K562 (cell line): ENCODE data around the gene PRODH2. TPM values are rescaled to one million over a fixed set of nuclear protein-coding genes. Genes with fewer than 3 reads are reported as not detected.

Experiments
- MITF ChIP-seq: IDR thresholded peaks from 2 replicates; pipeline ENCODE4 v1.6.1; 2014; ENCODE audit warnings: antibody characterized with exemption
- NR2C2 ChIP-seq, 2 experiments: fragments of 200-800 bp in 1 of 2; sonication (Bioruptor generic) in 1 of 2; sonication (generic) in 1 of 2; formaldehyde crosslinking in 1 of 2; IDR thresholded peaks; 2 replicates each; pipeline versions ENCODE4 v1.6.1 to v1.8.0; 2016 to 2022; ENCODE audit warnings: mild to moderate bottlenecking in 1 of 2, missing compliant biosample characterization in 1 of 2, missing genetic modification characterization in 1 of 2, missing genetic modification reagents in 1 of 2
- polyA plus RNA-seq, 8 experiments: library from polyadenylated mRNA; depleted of rRNA in 4 of 8; stranded (reverse) in 5 of 8; unstranded in 3 of 8; fragments of >200 nt; fragmentation: Nextera tagmentation in 2 of 8; fragmentation: Illumina TruSeq in 1 of 8; extraction: Ambion mirVana in 2 of 8; extraction: Trizol in 1 of 8; gene quantifications; 2 replicates each; pipeline versions ENCODE4 v1.2.1 to v1.2.3, GENCODE V29; 2011 to 2014; ENCODE audit warnings: inconsistent platforms in 1 of 8, missing spikeins in 1 of 8
- total RNA-seq, 7 experiments: library from RNA; depleted of rRNA in 6 of 7; stranded (reverse); fragments of >200 nt in 6 of 7; fragmentation: Illumina TruSeq in 2 of 7; extraction: Trizol in 2 of 7; gene quantifications; 2 replicates each; pipeline versions ENCODE4 v1.2.1 to v1.2.3, GENCODE V29; 2011 to 2021; ENCODE audit warnings: low replicate concordance in 1 of 7
- TF ChIP-seq, protein P1 (sequence below), 2 experiments: fragments of 450-650 bp; IDR thresholded peaks; 2 replicates each; pipeline ENCODE4 v1.6.1; 2016; ENCODE audit warnings: mild to moderate bottlenecking in 2 of 2, borderline replicate concordance in 1 of 2, low read depth in 1 of 2, moderate library complexity in 1 of 2
- TF ChIP-seq, protein P2 (sequence below): fragments of 250-450 bp; sonication (Bioruptor Pico); IDR thresholded peaks from 2 replicates; pipeline ENCODE4 v1.5.0; 2021; ENCODE audit warnings: mild to moderate bottlenecking, moderate library complexity
- TF ChIP-seq, protein P3 (sequence below): sonication (generic); formaldehyde crosslinking; IDR thresholded peaks from 2 replicates; pipeline ENCODE4 v1.8.0; 2023; ENCODE audit warnings: missing genetic modification reagents, mild to moderate bottlenecking, borderline replicate concordance

Gene PRODH2
- total and polyA plus RNA-seq, 9 of the 15 experiments (the other 6 are each of a cell fraction or from before 2014, with no cell fraction given), result not detected

- TF ChIP-seq, protein P1, sequence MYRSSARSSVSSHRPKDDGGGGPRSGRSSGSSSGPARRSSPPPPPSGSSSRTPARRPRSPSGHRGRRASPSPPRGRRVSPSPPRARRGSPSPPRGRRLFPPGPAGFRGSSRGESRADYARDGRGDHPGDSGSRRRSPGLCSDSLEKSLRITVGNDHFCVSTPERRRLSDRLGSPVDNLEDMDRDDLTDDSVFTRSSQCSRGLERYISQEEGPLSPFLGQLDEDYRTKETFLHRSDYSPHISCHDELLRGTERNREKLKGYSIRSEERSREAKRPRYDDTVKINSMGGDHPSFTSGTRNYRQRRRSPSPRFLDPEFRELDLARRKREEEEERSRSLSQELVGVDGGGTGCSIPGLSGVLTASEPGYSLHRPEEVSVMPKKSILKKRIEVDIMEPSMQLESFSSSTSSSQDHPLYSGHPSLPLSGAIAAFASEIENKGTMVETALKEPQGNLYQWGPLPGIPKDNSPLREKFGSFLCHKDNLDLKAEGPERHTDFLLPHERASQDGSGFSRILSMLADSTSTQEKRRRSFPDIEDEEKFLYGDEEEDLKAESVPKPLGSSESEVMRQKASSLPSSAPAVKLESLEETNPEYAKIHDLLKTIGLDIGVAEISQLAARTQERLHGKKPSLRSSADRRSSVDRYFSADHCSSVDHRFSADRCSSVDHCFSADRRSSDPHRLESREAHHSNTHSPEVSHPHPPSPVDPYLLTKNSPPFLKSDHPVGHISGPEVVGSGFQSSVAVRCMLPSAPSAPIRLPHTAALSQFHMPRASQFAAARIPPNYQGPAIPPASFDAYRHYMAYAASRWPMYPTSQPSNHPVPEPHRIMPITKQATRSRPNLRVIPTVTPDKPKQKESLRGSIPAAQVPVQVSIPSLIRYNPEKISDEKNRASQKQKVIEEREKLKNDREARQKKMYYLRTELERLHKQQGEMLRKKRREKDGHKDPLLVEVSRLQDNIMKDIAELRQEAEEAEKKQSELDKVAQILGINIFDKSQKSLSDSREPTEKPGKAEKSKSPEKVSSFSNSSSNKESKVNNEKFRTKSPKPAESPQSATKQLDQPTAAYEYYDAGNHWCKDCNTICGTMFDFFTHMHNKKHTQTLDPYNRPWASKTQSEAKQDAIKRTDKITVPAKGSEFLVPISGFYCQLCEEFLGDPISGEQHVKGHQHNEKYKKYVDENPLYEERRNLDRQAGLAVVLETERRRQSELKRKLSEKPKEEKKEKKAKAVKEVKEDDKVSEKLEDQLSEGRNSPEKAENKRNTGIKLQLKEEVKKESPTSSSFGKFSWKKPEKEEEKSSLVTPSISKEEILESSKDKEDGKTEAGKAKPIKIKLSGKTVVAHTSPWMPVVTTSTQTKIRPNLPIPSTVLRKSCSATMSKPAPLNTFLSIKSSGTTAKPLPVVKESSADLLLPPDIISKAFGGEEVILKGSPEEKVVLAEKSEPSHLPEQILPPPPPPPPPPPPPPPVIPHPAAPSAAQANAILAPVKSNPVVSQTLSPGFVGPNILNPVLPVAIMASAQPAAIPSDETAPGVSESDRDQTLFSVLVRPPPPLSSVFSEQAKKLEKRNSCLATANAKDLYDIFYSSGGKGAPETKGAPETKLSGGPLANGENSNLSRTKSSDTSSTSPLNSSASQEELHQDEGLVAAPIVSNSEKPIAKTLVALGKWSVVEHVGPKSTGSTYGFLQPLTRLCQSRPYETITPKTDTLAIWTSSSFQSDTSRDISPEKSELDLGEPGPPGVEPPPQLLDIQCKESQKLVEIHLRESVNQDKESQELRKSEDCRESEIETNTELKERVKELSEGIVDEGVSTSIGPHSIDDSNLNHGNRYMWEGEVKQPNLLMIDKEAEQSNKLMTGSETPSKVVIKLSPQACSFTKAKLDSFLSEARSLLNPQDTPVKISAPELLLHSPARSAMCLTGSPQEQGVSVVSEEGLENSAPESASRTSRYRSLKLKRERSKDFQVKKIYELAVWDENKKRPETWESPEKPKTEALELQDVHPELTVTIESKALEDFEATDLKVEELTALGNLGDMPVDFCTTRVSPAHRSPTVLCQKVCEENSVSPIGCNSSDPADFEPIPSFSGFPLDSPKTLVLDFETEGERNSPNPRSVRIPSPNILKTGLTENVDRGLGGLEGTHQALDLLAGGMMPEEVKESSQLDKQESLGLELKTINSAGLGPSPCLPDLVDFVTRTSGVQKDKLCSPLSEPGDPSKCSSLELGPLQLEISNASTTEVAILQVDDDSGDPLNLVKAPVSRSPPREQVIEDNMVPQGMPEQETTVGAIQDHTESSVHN (IDR thresholded peaks at IDR 0.05; ENCODE audit: borderline replicate concordance in 1 of 2, low read depth in 1 of 2), result peak in 1 of 2 experiments; percentile 64; a peak in 1 of 4 replicates
- TF ChIP-seq MITF (peak; percentile 79), NR2C2 (CRISPR knock-in tag; IDR thresholded peaks at IDR 0.05) (no peak), NR2C2 (tag; IDR thresholded peaks at IDR 0.05) (peak; percentile 72)
- TF ChIP-seq, protein P2, sequence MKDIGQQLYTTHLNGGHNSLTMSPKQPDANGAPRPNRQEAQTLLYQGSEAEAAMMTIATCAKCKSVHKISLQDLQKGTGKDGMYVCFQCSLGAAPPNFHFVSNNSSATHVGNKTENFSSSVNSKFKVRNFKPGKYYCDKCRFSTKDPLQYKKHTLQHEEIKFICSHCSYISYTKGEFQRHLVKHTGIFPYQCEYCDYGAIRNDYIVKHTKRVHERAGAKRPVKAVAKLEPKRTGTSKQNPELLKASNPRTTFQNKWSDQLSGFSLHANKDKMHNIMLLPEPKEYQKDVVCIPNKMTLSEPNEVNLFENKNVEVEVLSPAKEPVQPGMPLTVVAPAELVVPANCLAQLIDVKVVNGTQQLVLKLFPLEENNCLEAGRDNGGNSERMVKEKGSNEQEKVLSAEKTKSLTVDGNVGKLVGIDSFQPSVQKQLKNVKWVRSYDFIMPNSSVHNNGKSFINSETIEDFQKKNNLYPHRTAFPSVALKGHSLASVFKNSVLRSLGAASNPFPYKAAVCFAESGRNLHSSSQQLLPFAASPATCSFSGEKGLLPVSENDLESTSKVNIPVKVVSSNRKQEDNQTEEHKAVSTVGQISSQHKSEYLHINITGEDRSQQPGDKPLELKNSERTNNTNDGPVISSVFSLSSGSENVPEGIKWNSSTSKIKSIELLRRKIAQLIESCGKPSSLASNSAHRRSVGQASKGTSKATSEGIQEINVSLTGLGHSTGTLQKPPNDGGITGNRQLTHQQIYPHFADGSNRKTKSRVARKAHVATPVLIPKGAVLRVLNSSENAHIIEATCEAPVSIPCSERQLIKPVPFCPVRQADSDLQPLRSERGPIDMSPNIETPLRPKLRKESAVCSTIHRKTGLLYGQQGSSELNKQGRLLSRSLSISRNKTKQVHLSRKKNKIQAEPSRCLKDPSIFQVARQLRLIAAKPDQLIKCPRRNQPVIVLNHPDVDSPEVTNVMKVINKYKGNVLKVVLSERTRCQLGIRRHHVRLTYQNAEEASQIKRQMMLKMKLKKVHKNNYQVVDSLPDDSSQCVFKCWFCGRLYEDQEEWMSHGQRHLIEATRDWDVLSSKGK (CRISPR knock-in tag), result no peak
- TF ChIP-seq, protein P3, sequence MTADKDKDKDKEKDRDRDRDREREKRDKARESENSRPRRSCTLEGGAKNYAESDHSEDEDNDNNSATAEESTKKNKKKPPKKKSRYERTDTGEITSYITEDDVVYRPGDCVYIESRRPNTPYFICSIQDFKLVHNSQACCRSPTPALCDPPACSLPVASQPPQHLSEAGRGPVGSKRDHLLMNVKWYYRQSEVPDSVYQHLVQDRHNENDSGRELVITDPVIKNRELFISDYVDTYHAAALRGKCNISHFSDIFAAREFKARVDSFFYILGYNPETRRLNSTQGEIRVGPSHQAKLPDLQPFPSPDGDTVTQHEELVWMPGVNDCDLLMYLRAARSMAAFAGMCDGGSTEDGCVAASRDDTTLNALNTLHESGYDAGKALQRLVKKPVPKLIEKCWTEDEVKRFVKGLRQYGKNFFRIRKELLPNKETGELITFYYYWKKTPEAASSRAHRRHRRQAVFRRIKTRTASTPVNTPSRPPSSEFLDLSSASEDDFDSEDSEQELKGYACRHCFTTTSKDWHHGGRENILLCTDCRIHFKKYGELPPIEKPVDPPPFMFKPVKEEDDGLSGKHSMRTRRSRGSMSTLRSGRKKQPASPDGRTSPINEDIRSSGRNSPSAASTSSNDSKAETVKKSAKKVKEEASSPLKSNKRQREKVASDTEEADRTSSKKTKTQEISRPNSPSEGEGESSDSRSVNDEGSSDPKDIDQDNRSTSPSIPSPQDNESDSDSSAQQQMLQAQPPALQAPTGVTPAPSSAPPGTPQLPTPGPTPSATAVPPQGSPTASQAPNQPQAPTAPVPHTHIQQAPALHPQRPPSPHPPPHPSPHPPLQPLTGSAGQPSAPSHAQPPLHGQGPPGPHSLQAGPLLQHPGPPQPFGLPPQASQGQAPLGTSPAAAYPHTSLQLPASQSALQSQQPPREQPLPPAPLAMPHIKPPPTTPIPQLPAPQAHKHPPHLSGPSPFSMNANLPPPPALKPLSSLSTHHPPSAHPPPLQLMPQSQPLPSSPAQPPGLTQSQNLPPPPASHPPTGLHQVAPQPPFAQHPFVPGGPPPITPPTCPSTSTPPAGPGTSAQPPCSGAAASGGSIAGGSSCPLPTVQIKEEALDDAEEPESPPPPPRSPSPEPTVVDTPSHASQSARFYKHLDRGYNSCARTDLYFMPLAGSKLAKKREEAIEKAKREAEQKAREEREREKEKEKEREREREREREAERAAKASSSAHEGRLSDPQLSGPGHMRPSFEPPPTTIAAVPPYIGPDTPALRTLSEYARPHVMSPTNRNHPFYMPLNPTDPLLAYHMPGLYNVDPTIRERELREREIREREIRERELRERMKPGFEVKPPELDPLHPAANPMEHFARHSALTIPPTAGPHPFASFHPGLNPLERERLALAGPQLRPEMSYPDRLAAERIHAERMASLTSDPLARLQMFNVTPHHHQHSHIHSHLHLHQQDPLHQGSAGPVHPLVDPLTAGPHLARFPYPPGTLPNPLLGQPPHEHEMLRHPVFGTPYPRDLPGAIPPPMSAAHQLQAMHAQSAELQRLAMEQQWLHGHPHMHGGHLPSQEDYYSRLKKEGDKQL (CRISPR knock-in tag), result no peak
These were observed 32.8 kb upstream of the PRODH2 start (continued) for GRCh38 chr19:35845215-35846037.
